GM21381 (cell line): Measurements from ENCODE around the gene OR2A14.
"Not testable (repeated sequence)": the region's sequence is repeated elsewhere in the genome, so short reads cannot be mapped to it uniquely, and the experiment has no call there.

Source experiments
- ATAC-seq: cut with Tn5 transposase; IDR thresholded peaks from one replicate; pipeline ENCODE4 v1.9.1; 2021; ENCODE audit warnings: mild to moderate bottlenecking, moderate library complexity; ENCODE audit not compliant: unreplicated experiment

Gene OR2A14

GRCh38 chr7:144122876-144123275 is at the start of gene OR2A14:
Gene OR2A14 (plus strand): TSS chr7:144123176. CDS start chr7:144129113, 5,937 bp downstream.
- ATAC-seq = no peak

- no peak for ATAC-seq
Observed at GRCh38 chr7:144074374-144074773, 48.6 kb upstream of the OR2A14 start.

GRCh38 chr7:144085978-144086377 is 37.0 kb upstream of the OR2A14 start, which contains the start of gene OR2A12:
Gene OR2A12 (plus strand): TSS chr7:144086278. CDS start chr7:144095108, 8,830 bp downstream.
- no peak for ATAC-seq

- ATAC-seq = no peak
Observed at GRCh38 chr7:144086730-144087129, 36.2 kb upstream of the OR2A14 start.

- no peak for ATAC-seq
Observed at GRCh38 chr7:144087230-144087629, 35.7 kb upstream of the OR2A14 start.

GRCh38 chr7:144090667-144091066 is 32.3 kb upstream of the OR2A14 start:
- no peak for ATAC-seq

- ATAC-seq = no peak
Observed at GRCh38 chr7:144098776-144099175, 24.2 kb upstream of the OR2A14 start.

GRCh38 chr7:144100607-144101006 is 22.4 kb upstream of the OR2A14 start:
- ATAC-seq = no peak

- ATAC-seq = no peak
Observed at GRCh38 chr7:144102041-144102440, 20.9 kb upstream of the OR2A14 start.

GRCh38 chr7:144105211-144105610 is 17.8 kb upstream of the OR2A14 start:
- ATAC-seq = no peak

GRCh38 chr7:144109283-144109682 is 13.7 kb upstream of the OR2A14 start, which contains the start of gene OR2A2:
Gene OR2A2 (plus strand): TSS chr7:144109583. CDS start chr7:144109583, 0 bp downstream.
- ATAC-seq = no peak

- ATAC-seq = no peak
Observed at GRCh38 chr7:144110272-144110671, 12.7 kb upstream of the OR2A14 start.

- ATAC-seq = no peak
Observed at GRCh38 chr7:144113651-144114050, 9.3 kb upstream of the OR2A14 start.

GRCh38 chr7:144118341-144118740 is 4.6 kb upstream of the OR2A14 start:
- no peak for ATAC-seq

- ATAC-seq = peak; percentile 100
Observed at GRCh38 chr7:144127714-144128334, 4.8 kb downstream of the OR2A14 start.

GRCh38 chr7:144129601-144130000 is 6.6 kb downstream of the OR2A14 start:
- ATAC-seq = not testable (repeated sequence)

GRCh38 chr7:144130730-144131129 is 7.8 kb downstream of the OR2A14 start:
- no peak for ATAC-seq

GRCh38 chr7:144132262-144132661 is 9.3 kb downstream of the OR2A14 start:
- ATAC-seq = no peak

- no peak for ATAC-seq
Observed at GRCh38 chr7:144133307-144133706, 10.3 kb downstream of the OR2A14 start.

GRCh38 chr7:144134116-144134515 is 11.1 kb downstream of the OR2A14 start:
- ATAC-seq = no peak

- ATAC-seq = no peak
Observed at GRCh38 chr7:144137501-144137900, 14.5 kb downstream of the OR2A14 start.

- ATAC-seq = no peak
Observed at GRCh38 chr7:144142187-144142586, 19.2 kb downstream of the OR2A14 start.

- ATAC-seq = no peak
Observed at GRCh38 chr7:144144426-144144825, 21.4 kb downstream of the OR2A14 start.
